Loucy (cell line): ENCODE data around the gene POLR3K.

Experiments
- H2AFZ ChIP-seq: fragments of 200-600 bp; sonication (generic); 2 replicates; pipeline ENCODE4 v1.6.0; 2016; ENCODE audit warnings: antibody characterized with exemption, mild to moderate bottlenecking, low read length, moderate library complexity
- H3F3A ChIP-seq: fragments of 200-600 bp; 2 replicates; pipeline ENCODE4 v1.6.0; 2016; ENCODE audit warnings: antibody characterized with exemption, low read depth, mild to moderate bottlenecking
- H3K27me3 ChIP-seq: fragments of 200-600 bp; sonication (generic); 2 replicates; pipeline ENCODE4 v1.6.1; 2014; ENCODE audit warnings: low read length, mild to moderate bottlenecking; ENCODE audit not compliant: insufficient read depth, poor library complexity, severe bottlenecking
- H3K36me3 ChIP-seq: fragments of 200-600 bp; sonication (generic); 2 replicates; pipeline ENCODE4 v1.6.1; 2016; ENCODE audit warnings: low read length; ENCODE audit not compliant: insufficient read depth
- H3K4me1 ChIP-seq: fragments of 200-600 bp; sonication (generic); 2 replicates; pipeline ENCODE4 v1.5.1; 2014; ENCODE audit warnings: low read length, mild to moderate bottlenecking; ENCODE audit not compliant: insufficient read depth, poor library complexity, severe bottlenecking
- H3K4me2 ChIP-seq: fragments of 200-600 bp; sonication (generic); 2 replicates; pipeline ENCODE4 v1.6.0; 2014; ENCODE audit warnings: antibody characterized with exemption, low read length, low read depth, mild to moderate bottlenecking; ENCODE audit not compliant: poor library complexity, severe bottlenecking
- H3K4me3 ChIP-seq: fragments of 200-600 bp; sonication (generic); 2 replicates; pipeline ENCODE4 v1.5.1; 2014; ENCODE audit warnings: low read length, mild to moderate bottlenecking, mixed read lengths; ENCODE audit not compliant: poor library complexity, severe bottlenecking
- H3K79me2 ChIP-seq: fragments of 200-600 bp; sonication (generic); 2 replicates; pipeline ENCODE4 v1.6.1; 2014; ENCODE audit warnings: low read length; ENCODE audit not compliant: insufficient read depth
- H3K9ac ChIP-seq: fragments of 200-600 bp; sonication (generic); 2 replicates; pipeline ENCODE4 v1.6.0; 2014; ENCODE audit warnings: mild to moderate bottlenecking, low read depth, low read length, moderate library complexity; ENCODE audit not compliant: poor library complexity, severe bottlenecking
- H3K9me2 ChIP-seq: fragments of 200-600 bp; sonication (generic); replicated peaks from 2 replicates; pipeline ENCODE4 v1.6.1; 2016; ENCODE audit warnings: low read depth, low read length, mixed read lengths
- H3K9me3 ChIP-seq: fragments of 200-600 bp; sonication (generic); 2 replicates; pipeline ENCODE4 v1.6.1; 2014; ENCODE audit warnings: mild to moderate bottlenecking, antibody characterized with exemption, low read length, low read depth; ENCODE audit not compliant: insufficient read depth
- H4K20me1 ChIP-seq: fragments of 200-600 bp; sonication (generic); 2 replicates; pipeline ENCODE4 v1.6.0; 2014; ENCODE audit warnings: antibody characterized with exemption, low read length, mild to moderate bottlenecking; ENCODE audit not compliant: insufficient read depth, poor library complexity, severe bottlenecking
- EZH2phosphoT487 ChIP-seq: fragments of 200-600 bp; IDR thresholded peaks from 2 replicates; pipeline ENCODE4 v1.6.1; 2018; ENCODE audit warnings: antibody characterized with exemption, mild to moderate bottlenecking, moderate library complexity, borderline replicate concordance
- TF ChIP-seq, protein P1 (sequence below): fragments of 200-600 bp; sonication (generic); conservative IDR thresholded peaks from 2 replicates; pipeline ENCODE4 v1.5.1; 2014; ENCODE audit warnings: mild to moderate bottlenecking, antibody characterized with exemption, low read length

POLR3K gene

GRCh38 chr16:89391-90302, 36.2 kb upstream of the POLR3K start:
- H2AFZ ChIP-seq: no peak overlapping the region
- H3F3A ChIP-seq: no peaks in the 10 kb centered on the region; the same call in 1 of the 2 replicates
- no peaks in the 10 kb centered on the region for H3K36me3 ChIP-seq
- TF ChIP-seq, protein P1, sequence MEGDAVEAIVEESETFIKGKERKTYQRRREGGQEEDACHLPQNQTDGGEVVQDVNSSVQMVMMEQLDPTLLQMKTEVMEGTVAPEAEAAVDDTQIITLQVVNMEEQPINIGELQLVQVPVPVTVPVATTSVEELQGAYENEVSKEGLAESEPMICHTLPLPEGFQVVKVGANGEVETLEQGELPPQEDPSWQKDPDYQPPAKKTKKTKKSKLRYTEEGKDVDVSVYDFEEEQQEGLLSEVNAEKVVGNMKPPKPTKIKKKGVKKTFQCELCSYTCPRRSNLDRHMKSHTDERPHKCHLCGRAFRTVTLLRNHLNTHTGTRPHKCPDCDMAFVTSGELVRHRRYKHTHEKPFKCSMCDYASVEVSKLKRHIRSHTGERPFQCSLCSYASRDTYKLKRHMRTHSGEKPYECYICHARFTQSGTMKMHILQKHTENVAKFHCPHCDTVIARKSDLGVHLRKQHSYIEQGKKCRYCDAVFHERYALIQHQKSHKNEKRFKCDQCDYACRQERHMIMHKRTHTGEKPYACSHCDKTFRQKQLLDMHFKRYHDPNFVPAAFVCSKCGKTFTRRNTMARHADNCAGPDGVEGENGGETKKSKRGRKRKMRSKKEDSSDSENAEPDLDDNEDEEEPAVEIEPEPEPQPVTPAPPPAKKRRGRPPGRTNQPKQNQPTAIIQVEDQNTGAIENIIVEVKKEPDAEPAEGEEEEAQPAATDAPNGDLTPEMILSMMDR: no peak
- TF ChIP-seq EZH2phosphoT487: no peak
- no peaks in the 10 kb centered on the region for H3K9me2 ChIP-seq
- no peaks in the 10 kb centered on the region for H4K20me1 ChIP-seq
- H3K9me3 ChIP-seq: no peaks in the 10 kb centered on the region
- no peak overlapping the region for H3K9ac ChIP-seq
- no peak overlapping the region for H3K4me2 ChIP-seq
- H3K79me2 ChIP-seq: no peaks in the 10 kb centered on the region; the same call in 1 of the 2 replicates
- H3K4me3 ChIP-seq: no peak overlapping the region
- peaks cover 23% of the 10 kb centered on the region for H3K4me1 ChIP-seq
- no peaks in the 10 kb centered on the region for H3K27me3 ChIP-seq

DNA sequence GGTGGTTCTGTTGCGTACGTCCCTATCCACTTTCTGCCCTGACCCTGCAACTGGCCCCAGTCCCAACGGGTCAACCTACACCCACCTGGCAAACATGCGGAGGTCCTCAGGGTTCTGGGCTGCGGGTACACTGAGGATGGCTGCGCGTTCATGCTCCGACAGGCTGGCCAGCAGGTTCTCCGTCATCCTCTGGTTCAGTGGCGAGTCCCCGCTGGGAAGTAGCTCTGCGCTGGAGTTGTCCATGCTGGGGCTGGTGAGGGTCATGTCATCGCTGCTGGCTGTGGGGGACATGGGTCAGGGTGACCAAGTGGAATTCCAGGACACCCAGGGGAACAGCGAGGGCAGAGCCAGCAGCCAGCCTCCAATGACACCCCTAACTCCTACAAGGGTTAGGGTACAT, 35.2 kb upstream of the POLR3K start:
- no peaks in the 10 kb centered on the region; the same call in 1 of the 2 replicates for H3F3A ChIP-seq
- no peaks in the 10 kb centered on the region for H3K36me3 ChIP-seq
- H3K4me2 ChIP-seq: no peak overlapping the region
- no peak for TF ChIP-seq EZH2phosphoT487
- TF ChIP-seq, protein P1: no peak
- H3K79me2 ChIP-seq: no peaks in the 10 kb centered on the region; the same call in 1 of the 2 replicates
- no peak overlapping the region for H3K4me3 ChIP-seq
- H2AFZ ChIP-seq: no peak overlapping the region
- H3K4me1 ChIP-seq: peaks cover 33% of the 10 kb centered on the region
- H3K9me3 ChIP-seq: no peaks in the 10 kb centered on the region
- H4K20me1 ChIP-seq: no peaks in the 10 kb centered on the region
- H3K27me3 ChIP-seq: no peaks in the 10 kb centered on the region
- H3K9me2 ChIP-seq: no peaks in the 10 kb centered on the region
- no peak overlapping the region for H3K9ac ChIP-seq

DNA sequence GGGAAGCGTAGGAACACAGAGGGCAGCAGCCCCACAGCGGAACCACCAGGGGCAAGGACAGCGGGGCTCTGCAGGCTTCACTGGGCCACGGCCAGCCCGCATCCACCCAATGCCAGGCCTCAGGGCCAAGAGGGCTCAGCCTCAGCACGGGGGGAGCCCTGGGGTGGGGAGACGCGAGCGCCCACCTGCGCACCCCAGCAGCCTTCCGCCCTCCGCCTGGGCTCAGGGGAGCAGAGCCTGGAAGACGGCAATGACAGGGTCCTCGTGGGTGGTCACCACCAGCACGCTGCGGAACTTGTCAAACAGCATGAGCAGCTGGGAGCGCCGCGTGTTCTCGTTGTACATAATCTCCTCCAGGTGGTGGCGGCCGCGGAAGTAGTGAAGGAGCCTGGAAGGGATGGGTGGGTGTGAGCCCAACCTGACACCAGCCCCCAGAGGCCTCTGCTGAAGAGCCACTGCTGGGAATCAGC, 33.1 kb upstream of the POLR3K start:
- H3K9me2 ChIP-seq: no peaks in the 10 kb centered on the region
- H3K4me2 ChIP-seq: peak overlapping the region; percentile 81
- no peaks in the 10 kb centered on the region for H3K36me3 ChIP-seq
- no peaks in the 10 kb centered on the region for H4K20me1 ChIP-seq
- no peak for TF ChIP-seq EZH2phosphoT487
- TF ChIP-seq, protein P1: no peak
- H3F3A ChIP-seq: no peaks in the 10 kb centered on the region; the same call in 1 of the 2 replicates
- no peaks in the 10 kb centered on the region; the same call in 1 of the 2 replicates for H3K79me2 ChIP-seq
- H3K4me3 ChIP-seq: peak overlapping the region; percentile 62
- no peaks in the 10 kb centered on the region for H3K27me3 ChIP-seq
- peaks cover 38% of the 10 kb centered on the region for H3K4me1 ChIP-seq
- H2AFZ ChIP-seq: no peak overlapping the region
- H3K9me3 ChIP-seq: no peaks in the 10 kb centered on the region
- peak overlapping the region; percentile 72 for H3K9ac ChIP-seq
